DMS153 treated with DMSO at 0.1 percent for 48 hours (cell line): ENCODE measurements around the gene VGF.
"Not testable (repeated sequence)": the region's sequence is repeated elsewhere in the genome, so short reads cannot be mapped to it uniquely, and the experiment has no call there.

Experiments used
- DNase-seq: peaks from one replicate; lab custom pipeline; 2025; ENCODE audit not compliant: unreplicated experiment; lab: John Stamatoyannopoulos, UW

Gene VGF

DNA sequence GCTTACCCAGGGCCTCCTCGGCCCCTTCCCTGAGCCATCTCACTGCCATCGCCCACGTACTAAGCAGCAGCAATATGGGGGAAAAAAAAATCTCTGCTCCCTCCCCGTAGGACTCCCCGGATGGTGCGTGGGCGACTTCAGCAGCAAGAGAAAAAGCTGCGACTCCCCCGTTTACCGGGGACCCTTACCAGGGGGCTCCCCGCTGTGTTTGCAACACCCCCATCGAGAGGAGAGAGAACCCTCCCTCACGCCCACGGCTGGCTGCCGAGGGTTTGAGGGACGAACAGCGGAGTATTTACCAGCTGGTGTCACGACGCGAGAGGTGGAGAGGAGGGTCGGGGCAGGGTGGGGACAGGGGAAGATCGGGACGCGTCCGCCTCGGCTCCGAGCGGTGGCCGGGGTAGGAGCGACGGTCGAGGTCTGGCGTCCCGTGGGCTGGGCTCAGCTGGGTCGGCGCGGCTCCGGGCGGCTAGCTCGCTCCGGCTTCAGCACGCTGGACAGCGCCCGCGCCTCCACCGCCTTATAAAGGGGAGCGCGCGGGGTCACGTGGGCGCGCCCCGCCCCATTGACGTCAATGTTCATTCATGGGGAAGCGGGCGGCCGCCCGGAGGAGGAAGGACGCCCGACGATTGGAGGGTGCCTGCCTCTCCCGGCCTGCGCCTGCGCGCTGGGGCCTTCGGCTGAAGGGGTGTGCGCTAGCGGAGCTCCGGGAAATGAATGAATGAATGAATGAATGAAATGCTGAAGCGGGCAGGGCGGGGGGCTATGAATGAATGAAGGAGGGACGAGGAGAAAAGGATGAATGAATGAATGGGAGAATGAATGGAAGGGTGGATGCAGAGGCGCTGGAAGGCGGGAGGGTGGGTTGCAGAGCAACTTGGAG lies at the start of gene VGF:
Gene VGF, minus strand, starts transcription at position 495 of the 883 bp plus-strand sequence. CDS start 726 bp downstream, outside the sequence.
- DNase-seq, result peak; percentile 92

DNA sequence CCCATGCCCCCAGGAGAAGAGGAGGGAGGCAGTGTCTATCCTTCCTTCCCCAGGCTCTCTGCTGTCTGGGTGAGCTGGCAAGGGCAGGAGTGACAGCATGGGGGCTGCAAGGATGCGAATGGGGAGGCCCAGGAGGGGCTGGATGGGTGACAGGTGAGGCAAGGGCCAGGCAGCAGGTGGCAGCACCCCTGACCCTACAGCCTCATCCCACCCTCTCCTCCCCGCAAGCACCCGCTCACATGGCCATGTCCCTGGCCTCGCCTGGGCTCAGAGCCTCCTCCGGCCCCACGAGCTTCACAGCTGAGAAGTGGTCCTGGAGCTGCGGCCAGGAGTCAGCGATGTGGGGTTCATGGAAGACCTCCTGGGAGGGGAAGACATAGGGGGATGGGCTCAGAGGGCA lies 46.6 kb upstream of the VGF start:
- no peak for DNase-seq

DNA sequence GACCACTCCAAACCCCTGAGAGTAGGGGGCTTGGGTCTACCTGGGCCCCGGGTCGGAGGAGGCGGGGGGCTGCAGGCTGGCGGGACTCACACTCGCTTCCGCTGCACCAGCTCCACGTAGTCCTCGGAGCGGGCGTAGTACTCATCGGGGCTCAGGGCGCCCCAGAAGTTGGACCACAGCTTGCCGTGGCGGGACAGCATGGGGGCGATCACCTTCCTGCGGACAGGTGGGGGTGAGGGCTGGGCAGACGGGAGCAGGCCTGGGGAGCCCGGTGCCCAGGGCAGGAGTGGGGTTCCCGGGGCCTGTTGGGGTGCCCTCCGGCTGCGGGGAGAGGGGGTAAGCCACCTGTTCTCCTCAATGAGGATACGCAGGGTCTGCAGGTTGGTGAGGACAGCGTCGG lies 46.1 kb upstream of the VGF start:
- DNase-seq, result no peak

DNA sequence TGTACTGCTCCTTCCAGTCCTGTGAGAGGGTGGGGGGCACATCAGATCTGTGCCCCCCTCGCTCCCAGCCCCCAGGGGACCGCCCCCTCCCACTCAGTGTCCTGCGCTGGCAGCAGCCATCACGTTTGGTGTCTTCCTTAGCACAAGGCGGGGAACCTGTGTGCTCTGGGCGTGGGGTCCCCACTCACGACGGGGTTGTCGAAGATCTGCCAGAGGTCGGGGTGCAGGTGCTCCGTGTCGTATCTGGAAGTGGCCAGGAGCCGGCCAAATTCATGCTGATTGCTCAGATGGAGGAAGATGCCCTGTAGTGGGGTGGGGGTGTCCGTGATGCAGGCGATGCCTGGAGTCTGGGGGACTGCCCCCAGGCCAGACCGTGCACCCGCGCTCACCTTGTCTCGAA lies 44.8 kb upstream of the VGF start:
- no peak for DNase-seq

DNA sequence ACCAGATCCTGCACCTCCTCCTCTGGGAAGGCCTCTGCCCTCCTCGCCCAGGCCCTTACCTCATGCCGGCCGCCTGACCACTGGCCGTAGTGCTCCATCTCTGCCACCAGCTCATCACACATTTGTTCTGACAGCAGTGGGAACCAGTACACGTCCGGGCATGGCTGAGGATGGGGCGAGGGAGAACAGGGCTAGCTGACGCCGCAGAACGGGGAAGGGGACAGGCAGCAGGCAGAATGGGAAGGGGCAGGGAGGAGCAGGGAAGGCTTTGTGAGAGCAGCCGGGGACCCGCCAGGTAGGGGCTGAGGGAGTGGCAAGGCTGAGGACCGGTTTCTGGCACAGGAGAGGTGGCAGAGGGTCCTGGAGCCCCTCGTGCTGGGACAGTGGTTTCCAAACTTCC lies 43.4 kb upstream of the VGF start:
- DNase-seq, result no peak

DNA sequence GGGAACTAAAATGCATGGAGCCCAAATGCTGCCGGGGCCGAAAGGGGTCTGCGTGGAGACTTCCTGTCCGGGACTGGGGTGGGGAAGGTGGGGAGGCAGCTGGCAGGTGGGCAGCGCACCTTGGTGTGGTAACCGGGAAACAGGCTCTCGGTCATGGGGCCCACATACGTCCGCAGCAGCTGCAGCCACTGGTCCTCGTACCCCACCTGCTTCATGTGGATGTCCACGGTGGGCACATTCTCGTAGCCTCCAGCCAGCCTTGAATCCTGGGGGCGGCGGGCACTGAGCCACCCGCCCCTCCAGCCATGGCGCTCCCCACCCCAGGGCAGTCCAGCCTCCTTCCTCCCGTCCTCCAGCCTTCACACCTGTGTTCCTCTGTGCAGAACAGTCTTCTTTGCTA lies 42.1 kb upstream of the VGF start:
- no peak for DNase-seq

DNA sequence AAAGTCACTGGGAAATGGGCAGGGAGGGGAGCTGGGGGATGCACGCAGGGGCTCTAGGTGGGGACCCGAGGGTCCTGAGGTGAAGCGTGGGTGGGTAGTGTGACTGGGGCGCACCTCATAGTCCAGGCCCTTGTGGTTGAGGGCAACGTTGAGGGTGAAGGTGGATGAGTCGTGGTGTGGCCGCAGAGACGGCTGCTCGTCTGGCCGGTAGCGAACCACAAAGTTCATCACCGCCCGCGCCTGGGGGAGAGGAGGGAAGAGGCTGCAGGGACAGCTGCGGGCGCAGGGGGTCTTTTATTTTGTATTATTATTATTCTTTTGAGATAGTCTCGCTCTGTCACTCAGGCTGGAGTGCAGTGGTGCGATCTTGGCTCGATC lies 41.3 kb upstream of the VGF start:
- DNase-seq, result no peak

DNA sequence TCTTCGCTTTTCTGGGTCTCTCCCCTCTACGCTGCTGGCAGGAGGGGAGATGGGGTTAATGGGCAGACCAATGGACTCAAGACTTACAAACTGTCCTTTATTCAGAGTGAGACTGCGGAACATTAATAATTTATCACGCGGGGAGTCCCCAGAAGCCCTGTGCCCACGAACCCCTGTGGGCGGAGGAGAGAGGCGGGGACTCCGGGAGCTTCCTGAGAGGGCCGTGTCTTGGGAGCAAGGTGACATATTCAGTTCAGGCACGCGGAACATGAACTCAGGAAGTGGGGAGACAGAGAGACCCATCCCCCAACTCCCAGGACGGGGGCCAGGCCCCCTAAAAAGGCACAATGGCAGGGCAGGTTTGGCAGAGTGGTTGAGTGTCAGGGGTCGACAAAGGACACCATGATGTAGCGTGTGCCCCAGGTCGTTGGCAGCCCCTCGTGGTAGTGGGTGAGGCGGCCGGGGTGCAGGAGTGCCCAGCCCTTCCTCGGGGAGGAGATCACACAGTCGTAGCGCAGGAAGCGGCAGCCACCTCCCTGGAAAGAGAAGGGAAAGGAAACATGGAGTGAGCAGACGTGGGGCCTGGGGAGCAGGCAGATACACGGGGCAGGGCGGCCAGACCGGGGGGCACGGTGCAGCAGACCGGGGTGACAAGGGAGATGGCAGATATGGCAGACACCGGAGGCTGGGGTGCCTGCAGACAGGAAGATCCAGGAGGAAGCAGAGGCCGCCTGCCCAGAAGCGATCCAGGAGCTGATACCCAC lies 40.7 kb upstream of the VGF start:
- no peak for DNase-seq

DNA sequence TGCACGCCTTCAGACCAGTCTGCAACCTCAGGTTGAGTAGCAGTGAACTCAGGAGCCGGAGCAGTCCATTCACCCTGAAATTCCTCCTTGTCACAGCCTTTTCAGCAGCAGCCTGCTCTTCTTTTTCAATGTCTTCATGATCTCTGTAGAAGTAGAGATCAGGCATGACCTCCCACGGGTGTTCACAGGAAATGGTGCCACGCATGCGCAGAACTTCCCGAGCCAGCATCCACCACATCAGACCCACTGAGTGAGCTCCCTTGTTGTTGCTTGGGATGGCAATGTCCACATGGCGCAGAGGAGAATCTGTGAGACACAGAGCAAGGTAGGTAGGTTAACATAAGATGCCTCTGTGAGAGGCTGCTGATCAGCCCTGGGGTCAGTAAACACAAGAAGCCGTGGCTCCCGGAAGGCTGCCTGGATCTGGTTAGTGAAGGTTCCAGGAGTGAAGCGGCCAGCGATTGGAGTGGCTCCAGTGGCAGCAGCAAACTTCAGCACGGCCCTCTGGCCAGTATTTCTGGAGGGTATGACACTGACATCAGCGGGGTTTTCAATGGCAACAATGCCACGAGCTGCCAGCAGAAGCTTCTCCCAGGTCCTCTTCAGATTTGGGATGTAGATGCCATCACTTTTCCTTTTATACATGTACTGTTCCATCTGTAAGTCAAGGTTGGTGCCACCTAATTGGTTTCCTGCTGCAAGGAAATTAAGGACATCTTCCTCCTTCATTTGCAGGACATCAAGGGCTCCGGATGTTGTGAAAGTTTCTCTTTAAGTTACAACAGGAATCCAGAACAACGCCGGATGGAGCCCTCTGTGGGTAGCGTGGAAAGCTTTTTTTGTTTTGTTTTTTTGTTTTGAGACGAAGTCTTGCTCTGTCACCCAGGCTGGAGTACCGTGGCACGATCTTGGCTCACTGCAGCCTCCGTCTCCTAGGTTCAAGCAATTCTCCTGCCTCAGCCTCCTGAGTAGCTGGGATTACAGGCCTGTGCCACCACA lies 38.7 kb upstream of the VGF start:
- not testable (repeated sequence) for DNase-seq

DNA sequence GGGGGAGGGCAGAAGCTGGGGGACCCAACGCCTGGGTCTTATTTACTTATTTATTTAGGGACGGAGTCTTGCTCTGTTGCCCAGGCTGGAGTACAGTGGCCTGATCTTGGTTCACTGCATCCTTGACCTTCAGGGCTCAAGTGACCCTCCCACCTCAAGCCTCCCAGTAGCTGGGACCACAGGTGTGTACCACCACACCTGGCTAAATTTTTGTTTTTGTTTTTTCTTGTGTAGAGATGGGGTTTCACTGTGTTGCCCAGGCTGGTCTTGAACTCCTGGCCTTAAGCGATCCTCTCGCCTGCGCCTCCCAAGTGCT lies 37.2 kb upstream of the VGF start:
- no peak for DNase-seq

DNA sequence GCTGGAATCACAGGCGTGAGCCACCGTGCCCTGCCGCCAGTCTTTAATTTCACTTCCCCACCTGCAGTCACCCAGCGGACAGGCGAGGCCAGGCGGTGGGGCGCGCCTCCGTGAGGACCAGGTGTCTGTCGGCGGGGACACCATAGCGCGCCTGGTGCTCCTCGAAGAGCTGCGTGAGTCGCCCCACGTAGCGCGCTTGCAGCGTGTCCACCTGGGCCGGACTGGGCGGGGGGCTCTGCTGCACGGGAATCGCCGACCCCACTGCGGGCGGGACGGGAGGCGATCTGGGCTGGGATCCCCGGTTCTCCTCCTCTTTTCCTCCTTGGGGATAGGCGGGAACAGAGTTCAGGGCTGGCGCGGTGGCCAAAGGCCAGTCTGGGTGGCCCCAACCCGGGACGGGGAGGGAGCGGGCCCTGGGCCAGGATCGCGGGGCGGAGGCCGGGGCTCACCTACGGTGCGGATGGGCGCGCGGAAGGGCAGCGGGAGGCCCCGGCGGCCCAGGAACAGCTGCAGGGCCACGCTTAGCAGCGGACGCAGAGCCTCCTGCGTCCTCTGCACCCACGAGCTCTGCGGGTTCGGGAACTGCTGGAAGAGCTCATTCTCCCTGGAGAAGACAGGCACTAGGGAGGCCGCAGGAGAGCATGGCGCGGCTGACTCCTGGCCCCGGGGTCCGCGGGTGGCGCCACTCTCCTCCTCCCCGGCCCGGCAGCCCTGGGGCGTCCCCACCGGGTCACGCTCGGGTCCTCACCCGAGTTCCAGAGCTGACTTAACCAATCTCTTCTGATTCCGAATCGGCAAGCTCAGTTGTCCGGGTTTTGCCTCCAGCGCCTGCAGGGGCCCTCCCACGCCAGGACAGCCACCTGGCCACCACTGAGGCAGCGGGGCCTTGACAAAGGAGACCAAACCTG lies 36.6 kb upstream of the VGF start:
- DNase-seq, result no peak

DNA sequence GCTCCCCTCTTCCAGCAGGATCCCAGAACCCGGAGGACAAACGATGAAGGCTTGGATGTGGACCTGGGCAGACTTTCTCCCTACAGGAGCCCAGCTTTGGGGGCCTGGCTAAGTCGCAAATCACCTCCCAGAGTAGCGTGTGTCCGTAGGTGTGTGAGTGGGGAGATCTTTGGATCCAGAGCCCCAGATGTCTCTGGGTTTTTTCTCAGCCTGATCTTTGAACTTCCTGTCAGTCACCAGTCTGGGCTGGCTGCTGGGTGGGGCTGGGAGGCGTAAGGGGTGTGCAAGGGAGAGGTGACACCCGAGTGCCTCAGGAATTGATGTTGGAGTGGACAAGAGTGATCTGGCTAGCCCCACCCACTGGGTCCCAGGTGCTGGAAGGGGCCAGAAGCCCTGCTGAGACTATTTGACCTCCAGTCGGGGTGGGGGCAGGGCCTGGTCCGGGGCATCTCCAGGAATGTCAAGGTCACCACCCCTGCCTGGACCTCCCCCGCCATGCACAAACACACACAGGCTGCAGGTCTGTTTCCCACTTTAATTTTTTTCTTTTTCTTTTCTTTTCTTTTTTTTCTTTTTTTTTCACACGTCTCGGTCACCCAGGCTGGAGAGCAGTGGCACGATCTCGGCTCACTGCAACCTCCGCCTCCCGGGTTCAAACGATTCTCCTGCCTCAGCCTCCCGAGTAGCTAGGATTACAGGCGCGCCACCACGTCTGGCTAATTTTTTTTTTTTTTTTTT lies 35.7 kb upstream of the VGF start, which contains the start of gene MOGAT3:
Gene MOGAT3, minus strand, starts transcription at position 175 of the 738 bp plus-strand sequence. CDS start 182 bp downstream, outside the sequence.
- no peak for DNase-seq

DNA sequence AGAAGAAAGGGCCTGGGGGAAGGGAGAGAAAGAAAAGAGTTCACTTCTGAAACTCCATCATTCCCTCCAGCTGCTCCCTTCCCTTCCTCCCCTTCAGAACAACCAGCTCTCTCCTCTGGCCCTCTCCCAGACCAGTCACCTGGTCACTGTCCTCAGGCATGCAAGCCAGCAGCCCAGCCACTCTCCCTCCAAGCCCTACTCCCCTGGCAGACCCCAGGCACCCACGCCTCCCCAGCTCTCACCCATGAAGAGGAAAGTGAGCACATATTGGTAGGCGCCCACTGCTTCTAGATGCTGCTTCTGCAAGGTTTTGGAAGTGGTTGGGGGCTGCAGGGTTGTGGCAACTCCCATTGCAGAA lies 35.1 kb upstream of the VGF start:
- no peak for DNase-seq

DNA sequence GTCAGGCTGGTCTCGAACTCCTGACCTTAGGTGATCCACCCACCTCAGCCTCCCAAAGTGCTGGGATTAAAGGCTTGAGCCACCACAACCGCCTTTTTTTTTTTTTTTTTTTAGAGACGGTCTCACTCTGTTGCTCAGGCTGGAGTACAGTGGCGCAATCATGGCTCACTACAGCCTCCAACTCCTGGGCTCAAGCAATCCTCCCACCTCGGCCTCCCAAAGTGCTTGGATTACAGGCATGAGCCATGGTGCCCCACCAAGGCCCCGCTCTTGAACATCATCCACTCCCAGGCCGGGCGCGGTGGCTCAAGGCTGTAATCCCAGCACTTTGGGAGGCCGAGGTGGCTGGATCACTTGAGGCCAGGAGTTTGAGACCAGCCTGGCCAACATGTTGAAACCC lies 34.2 kb upstream of the VGF start:
- not testable (repeated sequence) for DNase-seq

DNA sequence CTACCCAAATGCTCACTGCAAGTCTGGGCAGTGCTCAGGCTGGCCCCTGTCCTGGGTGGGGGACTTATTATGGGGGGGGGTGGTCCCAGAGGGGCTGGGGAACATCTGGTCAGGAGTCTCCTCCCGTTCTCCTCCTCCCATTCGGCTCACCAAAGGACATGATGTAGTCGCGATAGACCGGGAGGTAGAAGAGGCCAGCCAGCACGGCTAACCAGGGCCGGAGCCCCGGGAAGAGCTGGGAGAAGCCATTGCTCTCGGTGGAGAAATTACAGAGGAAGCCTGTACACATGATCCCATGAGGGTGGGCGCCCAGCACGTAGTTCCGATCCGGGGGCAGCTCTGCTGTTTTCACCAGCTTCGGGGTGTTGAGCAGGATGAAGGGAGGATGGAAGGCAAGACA lies 33.1 kb upstream of the VGF start:
- DNase-seq, result no peak

DNA sequence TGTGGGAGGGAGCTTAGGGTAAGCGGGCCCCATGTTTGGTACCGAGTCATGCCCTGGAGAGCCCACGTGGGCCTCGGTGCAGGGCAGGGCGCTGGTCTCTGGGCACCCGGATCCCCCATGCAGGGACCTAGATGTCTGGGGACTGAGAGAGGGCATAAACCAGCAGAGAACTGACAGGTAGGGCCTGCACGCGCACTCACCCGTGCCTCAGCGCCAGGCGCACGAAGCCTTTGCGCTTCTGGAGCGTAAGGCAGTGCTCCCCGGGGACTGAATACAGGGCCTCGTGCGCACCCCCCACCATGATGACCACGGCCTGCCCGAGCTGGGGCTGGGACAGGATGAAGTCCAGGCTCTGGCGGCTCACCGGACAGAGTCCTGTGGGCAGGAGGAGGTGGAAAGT lies 32.6 kb upstream of the VGF start:
- no peak for DNase-seq

DNA sequence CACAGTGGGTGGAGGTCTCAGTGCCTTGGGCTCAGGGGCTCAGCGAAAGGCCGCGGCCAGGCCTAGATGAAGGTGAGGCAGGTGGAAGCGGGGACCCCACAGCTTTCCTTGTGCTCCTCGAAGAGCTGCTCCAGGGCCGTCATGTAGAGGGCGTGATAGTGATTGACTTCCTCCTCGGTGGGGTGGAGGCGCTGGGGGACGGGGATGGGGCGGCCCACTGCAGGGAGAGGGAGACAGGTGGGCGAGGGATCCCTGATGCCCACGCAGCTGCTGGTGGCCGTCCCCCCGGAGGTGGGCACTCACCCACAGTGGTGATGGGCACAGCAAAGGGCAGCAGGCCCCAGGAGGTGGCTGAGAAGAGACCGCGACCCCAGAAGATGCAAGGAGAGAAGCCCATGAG lies 30.5 kb upstream of the VGF start:
- no peak for DNase-seq

DNA sequence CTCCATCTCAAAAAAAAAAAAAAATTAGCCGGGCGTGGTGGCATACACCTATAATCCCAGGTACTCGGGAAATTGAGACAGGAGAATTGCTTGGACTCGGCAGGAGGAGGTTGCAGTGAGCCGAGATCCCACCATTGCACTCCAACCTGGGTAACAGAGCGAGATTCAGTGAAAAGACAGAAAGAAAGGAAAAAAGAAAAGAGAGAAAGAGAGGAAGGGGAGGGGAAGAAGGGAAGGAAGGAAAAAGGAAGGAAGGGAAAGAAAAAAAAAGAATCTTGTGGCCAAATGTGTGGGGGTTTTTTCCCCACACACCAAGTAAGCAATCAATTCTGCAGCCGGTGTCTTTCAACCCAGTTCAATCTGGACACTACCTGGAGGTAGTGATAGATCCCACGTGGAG lies 23.7 kb upstream of the VGF start:
- DNase-seq, result no peak

DNA sequence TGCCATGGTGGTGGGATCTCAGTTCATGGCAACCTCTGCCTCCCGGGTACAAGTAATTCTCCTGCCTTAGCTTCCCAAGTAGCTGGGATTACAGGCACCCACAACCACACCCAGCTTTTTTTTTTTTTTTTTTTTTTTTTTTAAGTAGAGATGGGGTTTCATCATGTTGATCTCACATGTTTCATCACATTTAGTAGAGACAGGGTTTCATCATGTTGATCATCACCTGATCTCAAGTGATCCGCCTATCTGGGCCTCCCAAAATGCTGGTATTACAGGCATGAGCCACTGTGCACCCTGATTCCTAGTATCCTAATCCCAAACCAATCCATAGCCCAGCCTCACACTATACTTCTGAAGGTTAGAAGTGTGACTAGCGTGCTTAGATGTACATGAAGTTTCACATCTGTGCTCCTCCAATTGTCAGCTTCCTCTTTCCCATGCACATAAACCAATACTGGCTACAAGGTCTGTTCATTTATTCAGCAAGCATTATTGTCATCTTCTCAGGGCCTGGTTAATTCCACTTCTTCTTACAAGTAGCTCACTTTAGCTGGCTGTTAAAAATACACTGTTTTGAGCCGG lies 21.6 kb upstream of the VGF start:
- DNase-seq, result no peak
